Middle frontal gyrus (tissue), 1 donor: ENCODE measurements around the gene ACOX1.

Source experiments
- DNase-seq: peaks from one replicate; pipeline ENCODE4 v3.0.0-alpha.2; 2015; ENCODE audit warnings: low spot score; ENCODE audit errors: extremely low spot score

ACOX1 gene

GRCh38 chr17:75893305-75894048 is 85.5 kb downstream of the ACOX1 start:
- DNase-seq, result no peak

DNA sequence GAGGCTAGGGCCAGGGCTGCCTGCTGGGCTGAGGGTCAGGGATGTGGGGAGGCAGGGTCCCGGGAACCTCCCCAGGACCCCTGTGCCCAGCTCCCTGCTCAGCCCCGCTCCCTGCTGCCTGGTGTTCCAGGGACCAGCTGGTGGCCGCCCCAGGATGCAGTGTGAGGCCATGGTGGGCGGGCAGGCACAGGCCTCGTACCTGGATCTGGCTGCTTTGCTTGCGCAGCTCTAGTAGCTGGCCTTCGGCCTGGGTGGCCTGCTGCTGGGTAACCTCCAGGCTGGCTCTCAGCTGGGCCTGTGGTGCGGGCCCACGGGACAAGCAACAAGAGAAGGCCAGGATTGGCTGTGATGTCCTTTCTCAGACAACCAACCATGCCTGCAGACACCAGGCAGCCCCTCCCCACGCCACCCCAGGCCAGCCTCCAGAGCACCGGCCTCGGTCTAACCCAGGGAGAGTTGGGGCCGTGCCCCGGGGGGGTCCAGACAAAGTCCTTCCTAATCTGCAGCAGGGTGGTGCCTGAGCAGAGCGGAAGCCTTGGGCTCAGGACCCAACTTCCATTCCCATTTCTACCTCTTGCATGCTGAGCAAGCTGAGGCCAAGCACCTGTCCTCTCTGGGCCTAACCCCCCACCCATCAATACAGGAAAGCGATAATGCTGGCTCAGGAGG is 86.3 kb downstream of the ACOX1 start:
- no peak for DNase-seq

- no peak for DNase-seq
Measured at GRCh38 chr17:75891605-75892555, 87.1 kb downstream of the ACOX1 start.
